Colonic mucosa (tissue), 4 donors: ENCODE measurements around the gene MRPL52. TPM values are rescaled to one million over a fixed set of nuclear protein-coding genes. Genes with fewer than 3 reads are reported as not detected.

ENCODE experiments used
- DNase-seq: peaks from one replicate; pipeline ENCODE4 v3.0.0-alpha.2; 2020
- H3K27ac ChIP-seq: fragments of 200-600 bp; one replicate; pipeline ENCODE4 v1.8.0; 2021
- H3K27me3 ChIP-seq: fragments of 200-600 bp; one replicate; pipeline ENCODE4 v1.8.0; 2021
- H3K36me3 ChIP-seq: fragments of 200-600 bp; one replicate; pipeline ENCODE4 v1.8.0; 2021
- H3K4me1 ChIP-seq: fragments of 200-600 bp; one replicate; pipeline ENCODE4 v1.8.0; 2021; ENCODE audit warnings: mild to moderate bottlenecking
- H3K4me3 ChIP-seq: fragments of 200-600 bp; one replicate; pipeline ENCODE4 v1.8.0; 2021
- H3K9ac ChIP-seq, 2 donors: one replicate each; pipeline ENCODE4 v1.7.0; 2013; ENCODE audit warnings: control low read depth in 2 of 2, low read depth in 2 of 2, low read length in 2 of 2
- H3K9me3 ChIP-seq: fragments of 200-600 bp; one replicate; pipeline ENCODE4 v1.8.0; 2021
- intact Hi-C: fragments of 100-400 bp; cut with DNase I; formaldehyde crosslinking; loops from one replicate; pipeline ENCODE4 v1.14.1; 2022
- total RNA-seq, 2 donors: library from RNA; stranded (reverse); fragmentation: NEBNext Ultra II Directional in 1 of 2; extraction: Animal tissue kit (Norgen Biotek cat#: 25700) in 1 of 2; gene quantifications; one replicate each; pipeline ENCODE4 v1.2.1, GENCODE V29; 2021
- TF ChIP-seq, protein P1 (sequence below): fragments of 200-600 bp; IDR thresholded peaks from one replicate; pipeline ENCODE4 v1.8.0; 2022; ENCODE audit warnings: antibody characterized with exemption, mild to moderate bottlenecking
- donor health status: healthy.
- donor health status: DM: no; HTN: no; CAD: no.
- donor health status: DM: no; HTN: no; CAD: no.

The MRPL52 gene
- total RNA-seq, 2 donors from 2014 or later = 79.1 to 156 TPM

DNA sequence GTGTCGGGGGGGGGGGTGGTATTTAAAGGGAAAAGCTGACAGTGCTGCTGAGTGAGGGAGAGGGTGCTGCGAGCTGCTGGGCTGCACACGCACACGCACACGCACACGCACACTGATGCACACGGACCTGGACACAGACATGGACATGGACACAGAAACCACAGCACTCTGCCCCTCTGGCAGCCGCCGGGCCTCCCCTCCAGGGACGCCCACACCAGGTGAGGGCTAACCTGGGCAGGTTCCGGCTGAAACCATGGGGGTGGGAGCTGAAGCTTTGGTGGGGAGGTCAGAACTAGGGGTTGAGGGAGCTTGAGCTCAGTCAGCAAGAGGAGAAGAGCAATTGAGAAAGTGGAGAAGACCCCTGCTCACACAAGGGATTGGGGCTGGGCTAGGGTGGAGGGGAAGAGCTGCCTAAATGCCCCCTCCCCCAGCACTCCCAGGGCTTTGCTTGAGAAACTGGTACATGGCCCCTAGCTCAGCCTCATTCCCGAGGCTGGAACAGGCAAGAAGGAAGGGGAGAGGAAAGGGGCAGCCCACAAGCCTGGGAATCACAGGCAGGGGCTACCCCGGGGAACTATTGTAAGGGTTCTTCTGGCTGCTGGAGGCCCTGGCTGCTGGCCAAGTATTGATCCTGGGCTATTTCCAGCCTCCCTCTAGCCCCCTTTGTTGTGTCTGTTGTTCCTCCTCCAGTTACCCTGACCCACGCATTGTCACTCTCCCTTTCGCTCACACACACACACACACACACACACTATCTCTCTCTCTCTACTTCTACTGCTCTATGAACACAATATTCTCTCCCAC is 53.7 kb downstream of the MRPL52 start, which contains the start of gene REM2:
REM2 (plus strand) TSS at position 50 of the 804 bp plus-strand sequence; CDS start at position 116, 66 bp downstream.
- no peak within 1 kb of the TSS for H3K9ac ChIP-seq
- no peaks in the 10 kb centered on the region for H3K9me3 ChIP-seq
- TF ChIP-seq, protein P1, sequence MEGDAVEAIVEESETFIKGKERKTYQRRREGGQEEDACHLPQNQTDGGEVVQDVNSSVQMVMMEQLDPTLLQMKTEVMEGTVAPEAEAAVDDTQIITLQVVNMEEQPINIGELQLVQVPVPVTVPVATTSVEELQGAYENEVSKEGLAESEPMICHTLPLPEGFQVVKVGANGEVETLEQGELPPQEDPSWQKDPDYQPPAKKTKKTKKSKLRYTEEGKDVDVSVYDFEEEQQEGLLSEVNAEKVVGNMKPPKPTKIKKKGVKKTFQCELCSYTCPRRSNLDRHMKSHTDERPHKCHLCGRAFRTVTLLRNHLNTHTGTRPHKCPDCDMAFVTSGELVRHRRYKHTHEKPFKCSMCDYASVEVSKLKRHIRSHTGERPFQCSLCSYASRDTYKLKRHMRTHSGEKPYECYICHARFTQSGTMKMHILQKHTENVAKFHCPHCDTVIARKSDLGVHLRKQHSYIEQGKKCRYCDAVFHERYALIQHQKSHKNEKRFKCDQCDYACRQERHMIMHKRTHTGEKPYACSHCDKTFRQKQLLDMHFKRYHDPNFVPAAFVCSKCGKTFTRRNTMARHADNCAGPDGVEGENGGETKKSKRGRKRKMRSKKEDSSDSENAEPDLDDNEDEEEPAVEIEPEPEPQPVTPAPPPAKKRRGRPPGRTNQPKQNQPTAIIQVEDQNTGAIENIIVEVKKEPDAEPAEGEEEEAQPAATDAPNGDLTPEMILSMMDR = no peak
- no peak within 1 kb of the TSS for H3K4me3 ChIP-seq
- intact Hi-C loops = no loop called here
- no peak for DNase-seq
- no peaks in the 10 kb centered on the region for H3K36me3 ChIP-seq
- no peaks in the 10 kb centered on the region for H3K27me3 ChIP-seq
- H3K27ac ChIP-seq = no peak within 1 kb of the TSS
- peaks cover 3% of the 10 kb centered on the region for H3K4me1 ChIP-seq

DNA sequence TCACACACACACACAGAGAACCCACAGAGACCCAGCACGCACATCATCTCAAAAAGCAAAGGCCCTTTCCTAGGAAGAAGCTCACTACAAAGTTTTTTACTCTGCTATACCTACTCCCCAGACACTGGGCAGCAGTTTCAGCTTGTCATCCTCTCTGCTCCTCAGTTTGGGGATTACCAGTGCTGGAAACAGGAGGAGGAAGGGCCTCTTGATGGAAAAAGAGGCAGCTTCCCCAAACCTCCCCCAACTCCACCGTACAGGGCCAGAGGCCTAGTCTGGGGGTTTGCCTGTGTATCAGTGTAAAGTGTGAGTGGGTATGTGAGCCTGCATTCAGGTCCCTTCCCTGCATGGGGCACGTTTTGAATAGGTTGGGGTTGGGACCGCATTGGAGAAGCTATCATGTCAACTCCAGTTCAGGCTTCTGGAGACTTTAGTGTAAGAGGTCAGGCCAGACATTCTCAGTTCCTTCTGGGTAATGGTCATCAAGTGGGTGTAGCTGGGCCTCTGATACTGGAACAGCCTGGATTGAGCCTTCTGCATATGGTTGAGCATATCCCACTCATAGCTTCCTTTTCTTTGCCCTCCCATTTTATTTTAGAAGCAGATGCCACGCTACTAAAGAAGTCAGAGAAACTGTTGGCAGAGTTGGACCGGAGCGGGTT is 54.5 kb downstream of the MRPL52 start:
- intact Hi-C loops = no loop called here
- Histone ChIP-seq H3K4me1 (peaks cover 3% of the 10 kb centered on the region), H3K9ac (no peak overlapping the region), H3K27me3 (no peaks in the 10 kb centered on the region), H3K36me3 (no peaks in the 10 kb centered on the region), H3K4me3 (no peak overlapping the region), H3K27ac (no peak overlapping the region), H3K9me3 (no peaks in the 10 kb centered on the region)
- DNase-seq = no peak
- TF ChIP-seq, protein P1 = no peak

Other genes with a start within 250 kb of the MRPL52 start
- 100 to 1,000 TPM; 163 to 219 TPM for gene DAD1, start 240.7 kb upstream of the MRPL52 start, total RNA-seq
- 10 to 100 TPM; 14.5 to 32.4 TPM for gene ABHD4, start 231.6 kb upstream of the MRPL52 start, total RNA-seq
- gene OR6J1, start 185.5 kb upstream of the MRPL52 start, total RNA-seq = not detected
- 100 to 1,000 TPM; 110 to 115 TPM for gene OXA1L, start 63.2 kb upstream of the MRPL52 start, total RNA-seq
- 1 to 10 TPM; 2.7 to 7.0 TPM for gene SLC7A7, start 14.5 kb upstream of the MRPL52 start, total RNA-seq
- 10 to 100 TPM; 59.1 to 82.8 TPM for gene MMP14, start 6.7 kb downstream of the MRPL52 start, total RNA-seq
- gene LRP10, start 41.9 kb downstream of the MRPL52 start, total RNA-seq = 100 to 1,000 TPM; 204 to 222 TPM
- gene REM2, start 53.3 kb downstream of the MRPL52 start, total RNA-seq = under 1 TPM; 0.24 to 0.30 TPM
- gene RBM23, start 89.3 kb downstream of the MRPL52 start, total RNA-seq = 10 to 100 TPM; 66.8 to 67.7 TPM
- 10 to 100 TPM; 39.3 to 86.4 TPM for gene PRMT5, start 99.5 kb downstream of the MRPL52 start, total RNA-seq
- 10 to 100 TPM; 36.6 to 54.1 TPM for gene HAUS4, start 127.2 kb downstream of the MRPL52 start, total RNA-seq
- 1 to 10 TPM; 4.1 to 6.7 TPM for gene AJUBA, start 152.7 kb downstream of the MRPL52 start, total RNA-seq
- gene C14orf93, start 180.3 kb downstream of the MRPL52 start, total RNA-seq = 10 to 100 TPM in 1 of 2 donors, 1 to 10 TPM in 1; 8.8 to 14.5 TPM
- gene PSMB5, start 205.0 kb downstream of the MRPL52 start, total RNA-seq = 100 to 1,000 TPM in 1 of 2 donors, 10 to 100 TPM in 1; 99.7 to 137 TPM
- not detected for gene PSMB11, start 212.3 kb downstream of the MRPL52 start, total RNA-seq
- 10 to 100 TPM in 1 of 2 donors, 1 to 10 TPM in 1; 4.4 to 11.4 TPM for gene CDH24, start 227.6 kb downstream of the MRPL52 start, total RNA-seq